Epithelial cell of proximal tubule (primary cell): ENCODE measurements around the gene COL4A1. TPM values are rescaled to one million over a fixed set of nuclear protein-coding genes. Genes with fewer than 3 reads are reported as not detected.

Source experiments
- DNase-seq: peaks from one replicate; pipeline ENCODE4 v3.0.0-alpha.2; 2011; ENCODE audit warnings: low read depth
- H3K4me3 ChIP-seq: 2 replicates; pipeline ENCODE4 v1.5.1; 2011; ENCODE audit warnings: low read depth, mild to moderate bottlenecking, low read length
- CTCF ChIP-seq: conservative IDR thresholded peaks from 2 replicates; pipeline ENCODE4 v1.5.1; 2012; ENCODE audit warnings: low read depth, mild to moderate bottlenecking, low read length
- total RNA-seq: library from RNA; depleted of rRNA; stranded (reverse); fragments of >200 nt; gene quantifications from 2 replicates; pipeline ENCODE4 v1.2.3, GENCODE V29; 2015

COL4A1 gene
- total RNA-seq, 1 donor from 2014 or later: 547 TPM

- DNase-seq: peak; percentile 86
- TF ChIP-seq CTCF: no peak
- peak overlapping the region; percentile 37 for H3K4me3 ChIP-seq
These were observed 13.0 kb upstream of the COL4A1 start for GRCh38 chr13:110319774-110320509.

- TF ChIP-seq CTCF: no peak
- no peak overlapping the region for H3K4me3 ChIP-seq
- no peak for DNase-seq
These were observed 12.4 kb upstream of the COL4A1 start for GRCh38 chr13:110319397-110319773.

GRCh38 chr13:110318920-110319319, 12.0 kb upstream of the COL4A1 start:
- DNase-seq: no peak
- no peak overlapping the region for H3K4me3 ChIP-seq
- TF ChIP-seq CTCF: no peak

GRCh38 chr13:110317496-110318195, 10.7 kb upstream of the COL4A1 start:
- no peak for TF ChIP-seq CTCF
- H3K4me3 ChIP-seq: no peak overlapping the region
- no peak for DNase-seq

- no peak overlapping the region for H3K4me3 ChIP-seq
- no peak for DNase-seq
- no peak for TF ChIP-seq CTCF
These were observed 10.1 kb upstream of the COL4A1 start for GRCh38 chr13:110317093-110317492.

GRCh38 chr13:110316196-110316595, 9.2 kb upstream of the COL4A1 start:
- no peak for DNase-seq
- H3K4me3 ChIP-seq: no peak overlapping the region
- TF ChIP-seq CTCF: no peak
